MM.1S (cell line): ENCODE measurements around the gene ZNRF1.

Experiments used
- CTCF ChIP-seq: fragments of 300-600 bp; sonication (generic); IDR thresholded peaks from 2 replicates; pipeline ENCODE4 v1.5.1; 2016; ENCODE audit warnings: antibody characterized with exemption, low read length, mixed read lengths
- EZH2 ChIP-seq: fragments of 300-600 bp; sonication (generic); optimal IDR thresholded peaks from 2 replicates; pipeline ENCODE3; 2017; ENCODE audit warnings: low read depth, mild to moderate bottlenecking, antibody characterized with exemption, low read length, mixed read lengths
- EZH2phosphoT487 ChIP-seq: fragments of 300-600 bp; sonication (generic); IDR thresholded peaks from 2 replicates; pipeline ENCODE4 v1.6.1; 2018; ENCODE audit warnings: antibody characterized with exemption, low read length

GRCh38 chr16:75065149-75065505, 66.3 kb downstream of the ZNRF1 start:
- TF ChIP-seq CTCF (no peak), EZH2phosphoT487 (no peak), EZH2 (no peak)
